HG02970 (cell line): ENCODE measurements around the gene TNRC6B.
"Not testable (repeated sequence)": the region's sequence is repeated elsewhere in the genome, so short reads cannot be mapped to it uniquely, and the experiment has no call there.

Experiments used
- ATAC-seq: cut with Tn5 transposase; IDR thresholded peaks from one replicate; pipeline ENCODE4 v1.9.1; 2021; ENCODE audit warnings: mild to moderate bottlenecking, moderate library complexity, moderate number of reproducible peaks; ENCODE audit not compliant: unreplicated experiment, low FRiP score

The TNRC6B gene

GRCh38 chr22:40346185-40347118 is 168.7 kb downstream of the TNRC6B start, which contains the start of gene ADSL:
ADSL (plus strand) TSS chr22:40346500; CDS start chr22:40346559, 59 bp downstream.
- peak; percentile 80 for ATAC-seq

GRCh38 chr22:40347300-40347699 is 169.6 kb downstream of the TNRC6B start:
- no peak for ATAC-seq

GRCh38 chr22:40348025-40348658 is 170.4 kb downstream of the TNRC6B start:
- no peak for ATAC-seq

- no peak for ATAC-seq
These were observed 175.0 kb downstream of the TNRC6B start for GRCh38 chr22:40352763-40353162.

- ATAC-seq, result no peak
These were observed 183.4 kb downstream of the TNRC6B start for GRCh38 chr22:40361100-40361499.

GRCh38 chr22:40363059-40363458 is 185.3 kb downstream of the TNRC6B start:
- no peak for ATAC-seq

- ATAC-seq, result no peak
These were observed 186.7 kb downstream of the TNRC6B start for GRCh38 chr22:40364431-40364830.

- no peak for ATAC-seq
These were observed 188.3 kb downstream of the TNRC6B start for GRCh38 chr22:40366068-40366467.

GRCh38 chr22:40367342-40367741 is 189.6 kb downstream of the TNRC6B start:
- ATAC-seq, result no peak

- ATAC-seq, result no peak
These were observed 190.3 kb downstream of the TNRC6B start for GRCh38 chr22:40368016-40368415.

GRCh38 chr22:40368836-40369235 is 191.1 kb downstream of the TNRC6B start:
- ATAC-seq, result no peak

- no peak for ATAC-seq
These were observed 196.8 kb downstream of the TNRC6B start for GRCh38 chr22:40374567-40374966.

GRCh38 chr22:40376149-40376548 is 198.4 kb downstream of the TNRC6B start:
- no peak for ATAC-seq

GRCh38 chr22:40377931-40378330 is 200.2 kb downstream of the TNRC6B start:
- no peak for ATAC-seq

- ATAC-seq, result not testable (repeated sequence)
These were observed 200.7 kb downstream of the TNRC6B start for GRCh38 chr22:40378448-40378847.

- ATAC-seq, result no peak
These were observed 203.7 kb downstream of the TNRC6B start for GRCh38 chr22:40381461-40381860.

- no peak for ATAC-seq
These were observed 206.2 kb downstream of the TNRC6B start for GRCh38 chr22:40383905-40384304.

GRCh38 chr22:40385036-40385782 is 207.5 kb downstream of the TNRC6B start:
- no peak for ATAC-seq
